Stimulated activated CD4-positive, alpha-beta T cell treated with anti-CD3 and anti-CD28 coated beads, Interleukin-1b, Interleukin-23, amount 100 ng/mL, for 1 hour (primary cell): ENCODE measurements around the gene MDN1.

Experiments
- DNase-seq, 2 donors: peaks; one replicate each; pipeline ENCODE4 v3.0.0-alpha.2; 2020; ENCODE audit warnings: low read depth in 2 of 2

Gene MDN1

DNA sequence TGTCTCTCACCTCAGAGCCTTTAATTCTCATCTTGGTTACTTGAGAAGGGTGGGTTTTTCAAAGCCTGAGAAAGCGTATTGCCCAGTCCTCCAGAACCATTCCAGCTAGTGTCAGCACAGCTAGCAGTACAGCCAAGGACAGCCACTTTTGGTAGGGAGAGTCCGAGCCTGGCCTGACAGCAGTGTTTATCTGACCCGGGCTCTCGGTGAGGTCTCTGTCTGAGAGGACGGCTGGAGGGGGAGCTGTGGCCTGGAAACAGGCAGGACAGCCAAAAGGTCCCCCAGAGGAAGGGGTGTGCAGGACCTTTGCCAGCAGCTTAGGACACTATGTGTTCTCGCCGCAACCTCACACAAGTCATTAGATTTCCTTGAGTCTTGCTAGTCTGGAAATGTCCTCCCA, 219.9 kb downstream of the MDN1 start:
- no peak for DNase-seq

DNA sequence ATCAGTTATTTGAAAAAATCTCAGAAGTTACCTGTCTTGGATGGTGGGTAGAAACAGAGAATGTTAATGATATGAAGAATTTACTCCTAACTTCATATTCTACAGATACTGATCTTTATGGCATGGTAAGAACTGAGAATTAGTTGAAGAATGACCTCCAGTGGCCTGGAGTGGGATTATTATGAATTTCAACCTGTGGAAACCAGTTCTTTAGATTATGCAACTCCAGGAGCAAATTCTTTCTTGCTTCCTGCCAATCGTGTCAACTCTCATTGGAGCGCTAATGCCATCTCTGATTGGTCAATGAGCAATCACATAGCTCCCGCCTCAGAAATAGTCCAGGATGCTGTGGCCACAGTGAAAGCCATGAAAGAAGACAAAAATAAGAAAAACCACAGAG, 221.6 kb downstream of the MDN1 start:
- DNase-seq = no peak

GRCh38 chr6:89597372-89597771, 222.2 kb downstream of the MDN1 start:
- DNase-seq = no peak

GRCh38 chr6:89596484-89596883, 223.1 kb downstream of the MDN1 start:
- DNase-seq = no peak

DNA sequence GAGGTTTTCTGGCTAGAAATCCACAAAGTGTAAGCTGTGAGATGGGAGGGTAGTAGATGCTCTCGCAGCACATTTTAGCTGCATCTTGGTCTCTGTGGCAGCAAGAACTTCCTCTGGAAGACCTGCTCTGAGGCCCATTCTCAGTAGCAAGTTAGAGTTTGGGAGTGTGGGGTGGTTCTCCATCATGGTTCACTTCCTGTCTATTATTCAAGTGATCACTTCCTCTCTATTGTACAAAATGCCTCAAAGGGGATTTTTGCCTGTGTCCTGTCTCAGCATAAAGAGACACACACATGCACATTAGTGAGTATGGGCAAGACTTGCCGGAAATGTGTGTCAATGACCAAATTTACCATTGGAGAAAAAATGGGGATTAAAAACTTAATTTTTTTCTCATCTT, 223.5 kb downstream of the MDN1 start:
- DNase-seq = no peak
